ENCODE data around the gene CABP4.
A peak's percentile ranks its signal among the peaks of the same experiment; 100 is the strongest.

The CABP4 gene

DNA sequence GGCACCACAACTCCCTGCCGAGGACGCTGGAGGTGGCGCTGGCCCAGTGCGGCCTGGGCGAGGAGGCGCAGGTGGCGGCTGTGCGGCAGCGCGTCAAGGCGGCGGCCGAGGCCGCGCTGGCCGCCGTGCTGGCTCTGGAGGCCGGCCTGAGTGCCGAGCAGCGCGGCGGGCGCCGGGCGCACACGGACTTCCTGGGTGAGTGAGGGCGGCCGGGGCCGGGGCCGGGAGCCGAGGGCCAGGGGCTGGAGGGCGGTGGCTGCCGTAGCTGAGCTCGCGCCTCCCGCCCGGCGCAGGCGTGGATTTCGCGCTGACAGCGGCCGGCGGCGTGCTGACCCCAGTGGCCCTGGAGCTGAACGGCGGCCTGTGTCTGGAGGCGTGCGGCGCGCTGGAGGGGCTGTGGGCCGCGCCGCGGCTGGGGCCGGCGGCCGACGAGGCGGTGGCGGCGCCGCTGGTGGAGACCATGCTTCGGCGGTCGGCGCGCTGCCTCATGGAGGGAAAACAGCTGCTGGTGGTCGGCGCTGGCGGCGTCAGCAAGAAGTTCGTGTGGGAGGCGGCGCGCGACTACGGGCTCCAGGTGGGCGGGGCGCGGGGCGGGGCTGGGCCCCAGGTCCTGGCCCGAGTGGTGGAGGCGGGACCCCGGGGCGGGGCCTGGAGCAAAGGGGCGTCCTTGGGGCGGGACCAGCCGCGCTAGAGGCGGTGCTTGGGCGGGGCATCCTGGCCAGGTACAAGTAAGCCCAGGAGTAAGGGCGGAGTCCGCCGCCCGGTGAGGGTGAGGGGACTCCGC lies 34.3 kb upstream of the CABP4 start:
- TF ChIP-seq, protein P1, sequence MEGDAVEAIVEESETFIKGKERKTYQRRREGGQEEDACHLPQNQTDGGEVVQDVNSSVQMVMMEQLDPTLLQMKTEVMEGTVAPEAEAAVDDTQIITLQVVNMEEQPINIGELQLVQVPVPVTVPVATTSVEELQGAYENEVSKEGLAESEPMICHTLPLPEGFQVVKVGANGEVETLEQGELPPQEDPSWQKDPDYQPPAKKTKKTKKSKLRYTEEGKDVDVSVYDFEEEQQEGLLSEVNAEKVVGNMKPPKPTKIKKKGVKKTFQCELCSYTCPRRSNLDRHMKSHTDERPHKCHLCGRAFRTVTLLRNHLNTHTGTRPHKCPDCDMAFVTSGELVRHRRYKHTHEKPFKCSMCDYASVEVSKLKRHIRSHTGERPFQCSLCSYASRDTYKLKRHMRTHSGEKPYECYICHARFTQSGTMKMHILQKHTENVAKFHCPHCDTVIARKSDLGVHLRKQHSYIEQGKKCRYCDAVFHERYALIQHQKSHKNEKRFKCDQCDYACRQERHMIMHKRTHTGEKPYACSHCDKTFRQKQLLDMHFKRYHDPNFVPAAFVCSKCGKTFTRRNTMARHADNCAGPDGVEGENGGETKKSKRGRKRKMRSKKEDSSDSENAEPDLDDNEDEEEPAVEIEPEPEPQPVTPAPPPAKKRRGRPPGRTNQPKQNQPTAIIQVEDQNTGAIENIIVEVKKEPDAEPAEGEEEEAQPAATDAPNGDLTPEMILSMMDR (IDR thresholded peaks at IDR 0.05), result peak; percentile 7; the same call in 1 of the 2 replicates
- no peak for TF ChIP-seq ZFX (IDR thresholded peaks at IDR 0.05; ENCODE audit: borderline replicate concordance)
- H3K27ac ChIP-seq, result peak overlapping the region; percentile 86

DNA sequence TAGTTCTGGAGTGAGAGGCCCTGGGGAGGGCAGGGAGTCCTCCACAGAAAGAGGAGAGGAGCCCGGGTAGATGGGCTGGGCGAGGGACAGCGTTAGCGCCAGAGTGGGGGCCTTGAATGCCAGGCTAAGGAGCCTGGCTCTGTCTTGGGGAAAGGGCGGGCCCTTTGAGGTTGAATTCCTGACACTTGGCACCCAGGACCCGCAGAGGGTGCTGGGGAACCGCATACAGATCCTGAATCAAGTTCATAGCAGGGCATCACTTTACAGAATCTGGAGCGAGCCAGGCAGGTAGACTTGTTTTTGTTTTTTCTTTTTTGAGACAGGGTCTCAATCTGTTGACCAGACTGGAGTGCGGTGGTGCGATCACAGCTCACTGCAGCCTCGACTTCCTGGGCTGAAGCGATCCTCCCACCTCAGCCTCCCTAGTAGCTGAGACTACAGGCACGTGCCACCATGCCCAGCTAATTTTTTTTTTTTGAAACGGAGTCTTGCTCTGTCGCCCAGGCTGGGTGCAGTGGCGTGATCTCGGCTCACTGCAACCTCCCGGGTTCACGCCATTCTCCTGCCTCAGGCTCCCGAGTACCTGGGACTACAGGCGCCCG lies 33.6 kb upstream of the CABP4 start:
- peak overlapping the region; percentile 86 for H3K27ac ChIP-seq
- no peak for TF ChIP-seq ZFX (IDR thresholded peaks at IDR 0.05; ENCODE audit: borderline replicate concordance)
- TF ChIP-seq, protein P1 (IDR thresholded peaks at IDR 0.05), result no peak

DNA sequence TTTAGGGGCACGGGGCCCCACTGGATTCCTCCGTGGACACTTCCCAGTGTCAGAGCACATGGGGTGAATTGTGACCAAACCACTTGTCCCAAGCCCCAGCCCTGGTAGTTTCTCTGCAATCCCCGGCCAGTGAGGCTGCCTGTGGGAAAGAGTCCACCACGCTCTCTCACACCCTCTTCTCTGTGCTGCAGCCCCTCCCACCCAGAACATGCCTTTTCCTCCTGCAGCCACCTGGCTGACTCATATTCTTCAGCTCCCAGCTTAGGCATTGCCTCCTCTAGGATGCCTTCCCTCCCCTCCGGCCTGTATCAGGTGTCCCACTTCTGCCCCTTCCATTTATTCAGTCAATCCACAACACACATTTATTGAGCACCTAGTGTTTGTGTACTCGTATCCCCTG lies 32.3 kb upstream of the CABP4 start:
- TF ChIP-seq, protein P1 (IDR thresholded peaks at IDR 0.05), result no peak
- TF ChIP-seq ZFX (IDR thresholded peaks at IDR 0.05; ENCODE audit: borderline replicate concordance), result no peak
- no peak overlapping the region for H3K27ac ChIP-seq

DNA sequence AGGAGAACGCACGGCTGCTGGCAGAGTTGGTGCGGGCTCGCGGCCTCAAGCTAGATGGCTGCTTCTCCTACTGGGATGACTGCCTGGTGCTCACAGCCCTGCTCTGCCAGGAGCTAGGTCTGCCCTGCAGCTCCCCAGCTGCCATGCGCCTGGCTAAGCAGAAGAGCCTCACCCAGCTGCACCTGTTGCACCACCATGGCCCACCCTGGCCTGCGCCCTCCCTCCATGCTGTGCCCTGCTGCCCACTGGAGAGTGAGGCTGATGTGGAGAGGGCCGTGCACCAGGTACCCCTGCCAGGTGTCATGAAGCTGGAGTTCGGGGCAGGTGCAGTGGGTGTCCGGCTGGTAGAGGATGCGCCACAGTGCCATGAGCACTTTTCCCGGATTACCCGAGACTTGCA lies 31.7 kb upstream of the CABP4 start:
- TF ChIP-seq ZFX (IDR thresholded peaks at IDR 0.05; ENCODE audit: borderline replicate concordance), result no peak
- TF ChIP-seq, protein P1 (IDR thresholded peaks at IDR 0.05), result no peak
- H3K27ac ChIP-seq, result no peak overlapping the region

DNA sequence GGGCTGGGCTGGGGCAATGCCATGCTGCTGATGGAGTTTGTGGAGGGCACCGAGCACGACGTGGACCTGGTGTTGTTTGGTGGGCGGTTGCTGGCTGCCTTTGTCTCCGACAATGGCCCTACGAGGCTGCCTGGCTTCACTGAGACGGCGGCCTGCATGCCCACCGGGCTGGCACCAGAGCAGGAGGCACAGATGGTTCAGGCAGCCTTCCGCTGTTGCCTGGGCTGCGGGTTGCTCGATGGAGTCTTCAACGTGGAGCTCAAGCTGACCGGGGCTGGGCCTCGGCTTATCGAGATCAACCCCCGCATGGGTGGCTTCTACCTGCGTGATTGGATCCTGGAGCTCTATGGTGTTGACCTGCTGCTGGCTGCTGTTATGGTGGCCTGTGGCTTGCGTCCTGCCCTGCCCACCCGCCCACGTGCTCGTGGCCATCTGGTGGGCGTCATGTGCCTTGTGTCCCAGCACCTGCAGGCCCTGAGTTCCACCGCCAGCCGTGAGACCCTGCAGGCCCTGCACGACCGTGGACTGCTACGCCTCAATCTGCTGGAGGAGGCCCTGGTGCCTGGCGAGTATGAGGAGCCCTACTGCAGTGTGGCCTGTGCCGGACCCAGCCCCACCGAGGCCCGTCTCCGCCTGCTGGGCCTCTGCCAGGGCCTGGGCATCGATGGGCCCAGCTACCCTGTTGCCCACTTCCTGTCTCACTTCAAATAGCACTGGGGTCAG lies 31.1 kb upstream of the CABP4 start:
- TF ChIP-seq, protein P1 (IDR thresholded peaks at IDR 0.05), result no peak
- no peak for TF ChIP-seq ZFX (IDR thresholded peaks at IDR 0.05; ENCODE audit: borderline replicate concordance)
- H3K27ac ChIP-seq, result no peak overlapping the region

DNA sequence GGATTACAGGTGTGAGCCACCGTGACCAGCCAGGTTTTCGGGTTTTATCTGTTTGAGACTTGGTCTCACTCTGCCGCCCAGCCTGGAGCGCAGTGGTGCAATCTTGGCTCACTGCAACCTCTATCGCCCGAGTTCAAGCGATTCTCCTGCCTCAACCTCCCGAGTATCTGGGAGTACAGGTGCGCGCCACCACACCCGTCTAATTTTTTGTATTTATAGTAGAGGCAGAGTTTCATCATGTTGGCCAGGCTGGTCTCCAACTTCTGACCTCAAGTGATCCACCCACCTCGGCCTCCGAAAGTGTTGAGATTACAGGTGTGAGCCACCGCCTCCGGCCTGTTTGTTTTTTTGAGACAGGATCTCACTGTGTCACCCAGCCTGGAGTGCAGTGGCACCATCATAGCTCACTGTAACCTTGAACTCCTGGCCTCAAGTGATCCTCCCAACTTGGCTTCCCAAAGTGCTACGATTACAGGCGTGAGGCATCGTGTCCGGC lies 27.7 kb upstream of the CABP4 start:
- peak overlapping the region; percentile 82 for H3K27ac ChIP-seq

DNA sequence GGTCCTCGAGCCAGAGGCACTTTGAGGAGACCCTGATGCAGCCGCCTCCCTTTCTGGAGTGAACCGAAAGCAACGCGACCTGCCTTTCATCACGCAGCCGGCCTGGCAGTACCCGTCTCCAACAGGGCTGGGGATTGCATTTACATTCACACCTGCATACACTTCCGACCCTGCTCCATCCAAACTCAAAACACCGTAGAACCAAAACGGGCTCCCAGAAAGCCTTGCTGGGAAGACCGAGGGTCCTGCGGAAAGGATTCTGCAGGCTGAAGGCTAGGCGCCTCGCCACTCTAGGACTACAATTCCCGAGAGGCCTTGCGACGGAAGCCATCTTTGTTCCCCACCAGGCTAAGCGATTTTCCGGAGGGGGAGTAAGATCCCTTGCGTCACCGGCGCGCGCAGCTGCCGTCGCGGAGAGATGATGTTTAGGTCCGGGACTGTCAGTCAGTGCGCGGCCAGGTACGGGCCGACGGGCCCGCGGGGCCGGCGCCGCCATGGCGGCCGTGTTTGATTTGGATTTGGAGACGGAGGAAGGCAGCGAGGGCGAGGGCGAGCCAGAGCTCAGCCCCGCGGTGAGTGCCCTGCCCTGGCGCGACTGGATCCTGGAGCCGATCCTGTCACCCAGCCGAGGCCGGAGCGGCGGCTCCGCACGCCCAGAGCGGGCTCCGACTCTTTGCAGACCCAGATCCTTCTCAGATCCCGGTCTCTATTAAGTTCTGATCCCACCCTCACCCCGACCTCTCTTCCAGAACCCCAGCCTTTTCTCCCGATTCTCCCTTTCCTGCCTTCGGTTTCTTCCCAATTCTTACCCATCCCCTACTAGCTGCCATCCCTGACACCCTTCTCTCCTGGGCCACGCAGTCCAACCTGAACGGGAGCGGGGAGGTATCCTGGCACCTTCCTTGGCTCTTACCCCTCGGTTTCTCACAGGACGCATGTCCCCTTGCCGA lies 26.8 kb upstream of the CABP4 start, which contains the start of gene RPS6KB2:
Gene RPS6KB2, plus strand, starts transcription at position 443 of the 950 bp plus-strand sequence. Its CDS starts 52 bp downstream, at position 495.
- H3K27ac ChIP-seq, result peak within 1 kb of the TSS; percentile 82
- no peak for TF ChIP-seq ZFX (IDR thresholded peaks at IDR 0.05; ENCODE audit: borderline replicate concordance)
- TF ChIP-seq, protein P1 (IDR thresholded peaks at IDR 0.05), result no peak
